AG04449 (cell line): Measurements from ENCODE around the gene B3GALT2.

ENCODE experiments used
- CTCF ChIA-PET: fragments of 350-600 bp; formaldehyde crosslinking; extraction: SDS; loops from one replicate; lab custom pipeline; 2021; ENCODE audit warnings: antibody characterized with exemption; lab: Yijun Ruan, JAX
- POLR2A ChIA-PET: fragments of 400-600, 350-600 bp; formaldehyde crosslinking; extraction: SDS; loops from one replicate; lab custom pipeline; 2020; ENCODE audit warnings: antibody characterized with exemption, inconsistent platforms; lab: Yijun Ruan, JAX
- DNase-seq: peaks from one replicate; pipeline ENCODE4 v3.0.0-alpha.2; 2010; ENCODE audit warnings: low read depth, low spot score
- H3K4me3 ChIP-seq: 2 replicates; pipeline ENCODE4 v1.5.1; 2011; ENCODE audit warnings: low read depth, mild to moderate bottlenecking, control low read depth, low read length
- CTCF ChIP-seq: IDR thresholded peaks from one replicate; pipeline ENCODE4 v1.5.1; 2011; ENCODE audit warnings: mild to moderate bottlenecking, moderate library complexity, low read length, control low read depth, inconsistent platforms; ENCODE audit not compliant: insufficient read depth; ENCODE audit errors: missing control alignments

B3GALT2 gene

GRCh38 chr1:193144999-193145398 lies 41.4 kb downstream of the B3GALT2 start:
- POLR2A ChIA-PET: no interaction called here
- no peak overlapping the region for H3K4me3 ChIP-seq
- CTCF ChIA-PET: no interaction called here
- no peak for TF ChIP-seq CTCF
- DNase-seq: no peak

- ChIA-PET POLR2A (no interaction called here), CTCF (interaction anchor here (2.5 to 2.8 kb wide), 2 partner anchors 8 to 13 kb away, joined by 6 to 11 read pairs; no protein-coding TSS in a partner anchor)
- no peak for DNase-seq
- no peak overlapping the region for H3K4me3 ChIP-seq
- TF ChIP-seq CTCF: no peak
Observed at GRCh38 chr1:193144361-193144938, 42.0 kb downstream of the B3GALT2 start.

GRCh38 chr1:193143285-193143684 lies 43.1 kb downstream of the B3GALT2 start:
- CTCF ChIA-PET: interaction anchor here (0.7 to 2.8 kb wide), 8 partner anchors 9 to 196 kb away, joined by 3 to 12 read pairs (median 6); partner anchors contain the start of gene CDC73
- POLR2A ChIA-PET: no interaction called here
- no peak overlapping the region for H3K4me3 ChIP-seq
- no peak for DNase-seq
- TF ChIP-seq CTCF: peak; percentile 9

GRCh38 chr1:193142409-193142808 lies 44.0 kb downstream of the B3GALT2 start:
- no peak overlapping the region for H3K4me3 ChIP-seq
- POLR2A ChIA-PET: no interaction called here
- CTCF ChIA-PET: interaction anchor here (0.8 to 2.8 kb wide), 8 partner anchors 8 to 610 kb away, joined by 3 to 12 read pairs (median 6); partner anchors contain the start of gene CDC73
- DNase-seq: no peak
- TF ChIP-seq CTCF: no peak

- POLR2A ChIA-PET: no interaction called here
- DNase-seq: no peak
- H3K4me3 ChIP-seq: no peak overlapping the region
- CTCF ChIA-PET: interaction anchor here (0.8 to 2.8 kb wide), 6 partner anchors 10 to 611 kb away, joined by 3 to 12 read pairs (median 8); partner anchors contain the start of gene CDC73
- TF ChIP-seq CTCF: no peak
Observed at GRCh38 chr1:193141804-193142203, 44.6 kb downstream of the B3GALT2 start.

GRCh38 chr1:193140254-193140653 lies 46.2 kb downstream of the B3GALT2 start:
- POLR2A ChIA-PET: no interaction called here
- no peak overlapping the region for H3K4me3 ChIP-seq
- TF ChIP-seq CTCF: no peak
- CTCF ChIA-PET: no interaction called here
- DNase-seq: no peak
